ENCODE results near the gene ARL5A. TPM values are rescaled to one million over a fixed set of nuclear protein-coding genes. Genes with fewer than 3 reads are reported as not detected.

ARL5A gene
- total RNA-seq, 2 donors from 2014 or later = 32.0 to 46.5 TPM

- no peak for DNase-seq
- Histone ChIP-seq H3K4me1 (no peaks in the 10 kb centered on the region), H3K9me3 (no peaks in the 10 kb centered on the region), H3K9ac (ENCODE audit: low read depth in 2 of 2, low read length in 2 of 2) (no peak overlapping the region), H3K4me3 (no peak overlapping the region), H3K36me3 (no peaks in the 10 kb centered on the region), H3K27me3 (no peaks in the 10 kb centered on the region), H3K27ac (no peak overlapping the region)
- intact Hi-C loops (cut with DNase I) = no loop called here
- no peak for TF ChIP-seq CTCF (IDR thresholded peaks at IDR 0.05)
These were observed 25.0 kb upstream of the ARL5A start for GRCh38 chr2:151853070-151853758.

- Histone ChIP-seq H3K36me3 (no peaks in the 10 kb centered on the region), H3K4me1 (no peaks in the 10 kb centered on the region), H3K27ac (no peak overlapping the region), H3K9me3 (no peaks in the 10 kb centered on the region), H3K27me3 (no peaks in the 10 kb centered on the region), H3K4me3 (no peak overlapping the region), H3K9ac (ENCODE audit: low read depth in 2 of 2, low read length in 2 of 2) (no peak overlapping the region)
- no peak for TF ChIP-seq CTCF (IDR thresholded peaks at IDR 0.05)
- no peak for DNase-seq
- intact Hi-C loops (cut with DNase I) = no loop called here
These were observed 24.2 kb upstream of the ARL5A start for GRCh38 chr2:151852260-151853069.

GRCh38 chr2:151851761-151852160, 23.5 kb upstream of the ARL5A start:
- intact Hi-C loops (cut with DNase I) = no loop called here
- no peak overlapping the region for H3K9ac ChIP-seq (ENCODE audit: low read depth in 2 of 2, low read length in 2 of 2)
- DNase-seq = no peak
- H3K9me3 ChIP-seq = no peaks in the 10 kb centered on the region
- no peak for TF ChIP-seq CTCF (IDR thresholded peaks at IDR 0.05)
- no peaks in the 10 kb centered on the region for H3K36me3 ChIP-seq
- no peak overlapping the region for H3K4me3 ChIP-seq
- H3K27me3 ChIP-seq = no peaks in the 10 kb centered on the region
- no peak overlapping the region for H3K27ac ChIP-seq
- no peaks in the 10 kb centered on the region for H3K4me1 ChIP-seq

- intact Hi-C loops (cut with DNase I) = no loop called here
These were observed 21.3 kb upstream of the ARL5A start for GRCh38 chr2:151849413-151850010.

More at GRCh38 chr2:151849413-151850010, 21.3 kb upstream of the ARL5A start:
- no peaks in the 10 kb centered on the region for H3K4me1 ChIP-seq
- H3K36me3 ChIP-seq = no peaks in the 10 kb centered on the region
- no peaks in the 10 kb centered on the region for H3K9me3 ChIP-seq
- H3K4me3 ChIP-seq = no peak overlapping the region
- H3K27ac ChIP-seq = no peak overlapping the region
- DNase-seq = no peak
- no peak for TF ChIP-seq CTCF (IDR thresholded peaks at IDR 0.05)
- no peak overlapping the region for H3K9ac ChIP-seq (ENCODE audit: low read depth in 2 of 2, low read length in 2 of 2)
- no peaks in the 10 kb centered on the region for H3K27me3 ChIP-seq
